ENCODE data around the gene TTC9C.
"Not testable (repeated sequence)": the region's sequence is repeated elsewhere in the genome, so short reads cannot be mapped to it uniquely, and the experiment has no call there.

Gene TTC9C

DNA sequence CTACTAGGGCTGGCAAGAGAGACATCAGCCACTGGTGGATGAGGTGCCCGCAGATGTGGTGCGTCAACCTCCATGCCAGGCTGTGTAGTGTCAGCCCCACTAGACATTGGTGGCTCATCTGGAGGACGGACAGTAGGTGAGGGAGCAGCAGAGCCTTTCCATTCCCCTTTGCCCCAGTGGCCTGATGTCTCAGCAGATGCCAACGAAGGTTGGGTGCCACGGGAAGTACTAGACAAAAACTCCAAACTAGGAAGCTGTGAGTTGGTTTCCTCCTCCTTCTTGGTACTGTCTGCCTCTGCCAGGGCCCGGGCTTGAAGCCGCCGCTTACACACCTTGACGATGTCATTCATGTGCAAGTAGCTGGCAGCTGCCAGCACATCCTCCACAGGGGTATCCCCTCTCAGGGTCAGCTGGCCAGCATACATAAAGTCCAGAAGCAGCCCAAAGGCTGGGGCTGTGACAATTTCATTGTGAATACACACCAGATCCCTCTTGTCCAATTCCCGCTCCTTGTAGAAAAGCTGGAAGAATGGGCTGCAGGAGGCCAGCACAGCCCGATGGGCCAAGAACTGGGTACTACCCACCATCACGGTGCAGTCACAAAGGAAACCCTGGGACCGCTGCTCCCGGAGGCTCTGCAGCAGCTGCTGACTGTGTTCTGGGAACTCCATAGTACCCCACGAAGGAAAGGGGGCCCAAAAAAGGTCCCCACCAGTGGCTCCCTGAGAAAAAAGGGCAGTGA is 24.9 kb downstream of the TTC9C start:
- no peak for DNase-seq

DNA sequence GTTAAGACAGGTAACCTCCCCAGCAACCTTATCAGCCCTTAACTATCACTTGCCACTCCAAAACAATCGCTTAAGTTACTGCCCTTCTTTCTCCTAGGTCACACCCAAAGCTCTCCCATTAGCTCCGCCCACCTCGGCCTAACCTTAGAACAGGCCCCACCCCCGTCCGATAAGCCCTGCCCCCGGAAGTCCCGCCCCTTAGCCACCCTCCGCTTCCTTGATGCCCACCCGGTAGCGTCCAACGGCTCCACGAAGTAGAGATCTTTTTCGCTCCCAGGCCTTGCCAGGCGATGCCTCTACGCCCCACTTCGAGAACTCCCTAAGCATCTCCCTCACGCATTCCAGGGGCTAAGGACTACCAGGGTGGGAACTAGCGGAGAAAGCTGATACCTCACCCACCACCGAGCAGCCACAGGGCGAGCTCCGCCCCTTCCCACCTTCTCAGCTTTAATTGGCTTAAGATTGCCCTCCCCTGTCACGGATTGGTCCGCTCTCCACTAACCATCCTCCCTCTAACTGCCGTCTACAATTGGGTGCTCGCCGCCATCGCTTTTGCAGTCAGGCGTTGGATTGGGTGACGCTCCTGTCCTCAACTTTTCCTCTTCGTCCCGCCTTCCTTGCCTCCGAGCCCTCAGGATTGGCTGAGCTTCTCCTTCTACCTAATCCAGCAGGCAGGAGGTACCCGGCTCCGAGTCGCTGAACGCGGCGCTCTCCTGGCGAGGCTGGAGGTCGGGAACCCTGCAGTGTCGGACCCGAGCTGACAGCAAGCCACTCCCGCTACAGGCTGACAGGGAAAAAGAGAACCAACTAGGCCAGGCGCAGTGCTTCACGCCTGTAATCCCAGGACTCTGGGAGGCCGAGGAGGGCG is 25.7 kb downstream of the TTC9C start, which contains the start of gene ZBTB3:
ZBTB3 (minus strand) TSS at position 425 of the 868 bp plus-strand sequence. CDS start 496 bp downstream, outside the sequence.
- DNase-seq = peak; percentile 99

DNA sequence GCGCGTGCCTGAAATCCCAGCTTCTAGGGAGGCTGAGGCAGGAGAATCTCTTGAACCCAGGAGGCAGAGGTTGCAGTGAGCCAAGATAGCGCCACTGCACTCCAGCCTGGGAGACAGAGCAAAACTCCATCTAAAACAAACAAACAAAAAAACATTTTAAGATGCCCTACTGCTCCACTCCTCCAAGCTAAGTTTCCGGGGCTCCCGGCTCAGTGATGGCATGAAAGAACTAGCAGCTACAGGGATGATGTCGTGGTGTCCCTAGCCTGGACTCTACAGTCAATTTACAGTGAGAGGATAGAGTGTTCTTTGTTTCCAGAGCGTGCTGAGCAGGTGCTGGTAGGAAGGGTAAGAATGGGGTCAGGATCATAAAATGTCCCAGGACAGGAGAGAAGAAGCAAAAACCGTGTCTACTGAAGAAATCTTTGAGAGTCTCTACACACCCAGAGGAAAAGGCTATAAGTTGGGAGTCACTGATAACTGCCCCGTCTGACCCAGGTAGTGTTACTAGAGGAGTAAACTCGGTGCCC is 26.9 kb downstream of the TTC9C start:
- no peak for DNase-seq

DNA sequence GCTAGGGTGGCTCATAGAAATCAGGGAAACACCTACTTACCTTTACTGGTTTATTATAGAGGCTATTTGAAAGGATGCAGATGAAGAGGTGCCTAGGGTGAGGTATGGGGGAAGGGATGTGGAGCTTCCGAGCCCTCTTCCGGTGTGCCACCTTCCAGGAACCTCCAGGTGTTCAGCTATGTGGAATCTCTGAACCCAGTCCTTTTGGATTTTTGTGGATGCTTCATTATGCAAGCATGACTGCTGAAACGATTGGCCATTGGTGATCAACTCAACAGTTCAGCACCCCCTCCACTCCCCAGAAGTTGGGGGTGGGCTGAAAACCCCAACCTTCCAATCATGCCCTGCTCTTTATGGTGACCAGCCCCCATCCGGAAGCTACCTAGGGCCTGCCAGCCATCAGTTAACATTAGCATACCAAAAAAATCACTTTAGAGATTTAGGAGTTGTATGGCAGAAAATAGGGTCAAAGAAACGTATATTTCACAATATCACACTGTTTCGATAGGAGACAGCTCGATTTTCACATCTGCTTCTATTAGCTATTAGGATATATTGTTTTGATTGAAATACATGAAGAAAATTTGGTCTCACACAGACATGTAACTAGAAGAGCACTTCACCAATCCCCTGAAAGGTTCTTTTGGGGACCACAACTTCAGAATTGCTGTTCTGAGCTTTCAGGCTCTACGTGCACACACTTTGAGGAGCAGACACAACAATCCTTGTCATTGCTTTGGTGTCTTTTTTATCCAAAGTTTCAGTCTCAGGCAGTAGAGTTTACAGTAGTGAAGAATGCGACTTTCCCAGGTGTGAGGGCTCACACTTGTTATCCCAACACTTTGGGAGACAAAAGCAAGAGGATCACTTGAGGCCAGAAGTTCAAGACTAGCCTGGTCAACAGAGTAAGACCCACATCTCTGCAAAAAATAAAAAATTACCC is 29.8 kb downstream of the TTC9C start:
- DNase-seq = no peak

DNA sequence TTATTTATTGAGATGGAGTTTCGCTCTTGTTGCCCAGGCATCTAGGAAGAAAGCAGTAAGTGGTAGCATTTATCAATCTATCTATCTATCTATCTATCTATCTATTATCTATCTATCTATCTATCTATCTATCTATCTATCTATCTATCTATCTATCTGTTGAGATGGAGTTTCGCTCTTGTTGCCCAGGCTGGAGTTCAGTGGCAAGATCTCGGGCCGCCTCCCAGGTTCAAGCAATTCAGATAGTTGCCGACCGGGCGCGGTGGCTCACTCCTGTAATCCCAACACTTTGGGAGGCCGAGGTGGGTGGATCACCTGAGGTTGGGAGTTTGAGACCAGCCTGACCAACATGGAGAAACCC is 32.6 kb downstream of the TTC9C start:
- DNase-seq = not testable (repeated sequence)

DNA sequence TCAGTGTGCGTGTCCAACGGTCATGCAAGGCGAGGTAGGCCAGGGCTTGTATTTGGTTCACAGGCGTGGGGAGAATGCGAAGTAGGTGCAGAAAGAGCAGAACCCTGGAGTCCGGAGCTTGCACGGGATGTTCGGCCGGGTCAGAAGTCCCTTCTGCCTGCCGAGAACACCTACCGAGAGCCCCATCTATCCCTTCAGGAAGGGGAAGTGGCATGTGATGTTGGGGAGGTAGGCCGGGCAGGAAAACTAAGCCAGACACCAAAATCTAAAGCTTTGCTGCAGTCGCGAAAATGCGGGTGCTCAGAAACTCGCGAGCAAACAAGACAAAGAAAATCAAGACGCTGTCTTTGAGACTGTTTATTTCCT is 42.5 kb downstream of the TTC9C start:
- DNase-seq = peak; percentile 21

DNA sequence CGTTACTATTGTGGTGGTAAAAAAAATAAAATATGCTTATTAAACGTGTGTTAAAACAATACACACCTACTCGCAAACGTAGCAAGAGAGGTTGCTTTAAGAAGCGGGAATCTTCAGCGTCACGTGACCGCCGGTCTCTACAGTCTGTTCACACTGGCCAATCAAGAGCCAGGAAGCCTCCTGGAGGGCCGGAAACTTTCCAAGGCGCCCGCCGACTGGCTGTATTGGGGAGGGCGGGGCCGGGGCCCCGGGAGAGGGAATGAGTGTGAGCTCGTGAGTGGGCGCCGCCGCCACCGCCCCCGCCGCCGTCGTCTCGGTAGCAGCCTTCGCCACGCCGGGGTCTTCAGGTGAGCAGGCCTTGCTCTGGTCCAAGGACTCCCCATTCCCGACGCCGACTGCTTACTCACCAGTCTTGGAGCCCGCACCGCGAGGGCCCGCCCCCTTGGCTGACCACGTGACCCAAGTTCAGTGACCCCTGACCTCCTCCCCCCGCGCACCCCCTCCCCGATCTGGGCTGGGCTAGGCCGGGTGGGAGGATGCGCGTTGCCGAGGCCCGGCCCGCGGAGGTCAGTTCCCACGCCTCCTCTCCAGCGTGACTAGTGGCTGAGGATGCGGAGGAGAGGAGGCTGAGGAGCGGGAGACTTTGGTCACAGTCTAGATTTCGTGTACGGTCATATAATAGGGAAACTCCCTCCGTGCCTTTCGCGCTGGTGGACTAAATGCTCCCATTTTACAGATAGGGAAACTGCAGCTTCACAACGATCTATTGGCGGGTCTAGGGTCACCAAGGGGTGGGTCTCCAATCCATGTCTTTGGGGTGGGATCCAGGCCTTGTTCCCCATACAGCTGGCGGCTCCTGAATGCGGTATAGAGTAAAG is 43.1 kb downstream of the TTC9C start, which contains the start of gene TAF6L:
TAF6L (plus strand) TSS at position 253 of the 878 bp plus-strand sequence. CDS start 4,388 bp downstream, outside the sequence.
- peak; percentile 96 for DNase-seq

DNA sequence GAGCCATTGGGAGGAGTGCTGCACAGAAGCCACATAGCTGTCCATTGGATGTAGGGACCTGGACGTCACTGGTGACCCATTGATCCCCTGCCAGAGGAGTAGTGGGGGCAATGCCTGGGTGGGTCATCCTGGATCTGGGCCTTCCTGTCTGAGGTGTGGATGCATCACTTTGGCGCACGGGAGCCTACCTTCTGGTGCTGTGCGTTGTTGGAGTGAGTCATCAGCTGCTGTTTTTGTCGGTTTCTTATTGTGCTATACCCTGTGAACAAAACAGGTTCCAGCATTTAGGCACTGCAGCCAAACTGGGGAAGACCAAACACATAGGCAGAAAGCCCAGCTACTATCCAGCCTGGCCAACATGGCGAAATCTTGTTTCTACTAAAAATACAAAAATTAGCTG is 46.1 kb downstream of the TTC9C start:
- DNase-seq = no peak

DNA sequence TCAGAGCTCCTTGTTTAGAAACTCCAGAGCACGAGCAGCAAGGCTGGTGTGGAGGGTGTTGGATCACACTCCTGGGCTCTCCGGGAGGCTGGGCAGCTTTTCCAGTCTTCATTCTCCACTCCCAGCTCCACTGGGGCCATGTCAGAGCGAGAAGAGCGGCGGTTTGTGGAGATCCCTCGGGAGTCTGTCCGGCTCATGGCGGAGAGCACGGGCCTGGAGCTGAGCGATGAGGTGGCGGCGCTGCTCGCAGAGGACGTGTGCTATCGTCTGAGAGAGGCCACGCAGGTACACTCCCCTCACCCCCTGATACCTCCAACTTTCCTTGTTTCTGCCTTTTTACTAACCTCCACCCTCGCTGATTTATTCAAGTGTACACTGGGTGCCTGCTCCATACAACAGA is 47.4 kb downstream of the TTC9C start:
- no peak for DNase-seq

DNA sequence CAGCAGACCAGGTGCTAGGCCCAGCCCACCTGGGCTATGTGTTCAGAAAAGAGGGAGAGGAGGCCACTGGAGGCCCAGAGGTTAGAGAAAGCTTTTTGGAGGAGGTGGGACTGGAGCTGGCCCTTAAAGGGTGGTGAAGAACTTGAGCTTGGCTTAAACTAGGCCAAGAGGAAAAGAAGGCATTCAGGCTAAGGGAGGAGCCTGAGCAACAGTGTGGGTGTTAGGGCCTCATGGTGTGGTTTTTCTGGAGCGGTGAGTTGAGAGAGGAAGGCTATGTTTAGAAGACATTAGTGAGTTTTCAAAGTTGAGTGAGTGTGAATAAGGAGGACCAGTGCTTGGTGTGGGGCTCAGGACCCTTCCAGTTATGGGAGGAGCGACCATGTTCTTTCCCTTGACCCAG is 49.1 kb downstream of the TTC9C start:
- no peak for DNase-seq

DNA sequence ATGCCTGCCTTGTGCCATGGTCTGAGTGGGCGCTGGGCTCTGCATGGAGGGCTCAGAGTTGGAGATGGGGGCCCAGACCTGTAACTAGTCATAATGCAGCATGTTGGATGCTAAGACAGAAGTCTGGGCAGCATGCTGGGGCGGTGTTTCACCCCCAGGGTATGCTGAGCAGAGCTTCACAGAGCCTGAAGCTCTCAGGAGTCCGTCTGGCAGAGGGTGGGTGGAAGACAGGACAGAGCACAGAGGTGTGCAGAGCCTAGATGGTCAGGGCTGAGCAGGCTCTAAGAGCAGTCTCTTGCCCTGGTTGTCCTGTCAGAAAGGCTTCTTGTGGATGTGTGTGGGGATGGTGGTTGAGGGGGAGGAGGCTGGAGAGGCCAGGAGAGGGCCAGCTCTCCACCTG is 50.2 kb downstream of the TTC9C start:
- DNase-seq = no peak

DNA sequence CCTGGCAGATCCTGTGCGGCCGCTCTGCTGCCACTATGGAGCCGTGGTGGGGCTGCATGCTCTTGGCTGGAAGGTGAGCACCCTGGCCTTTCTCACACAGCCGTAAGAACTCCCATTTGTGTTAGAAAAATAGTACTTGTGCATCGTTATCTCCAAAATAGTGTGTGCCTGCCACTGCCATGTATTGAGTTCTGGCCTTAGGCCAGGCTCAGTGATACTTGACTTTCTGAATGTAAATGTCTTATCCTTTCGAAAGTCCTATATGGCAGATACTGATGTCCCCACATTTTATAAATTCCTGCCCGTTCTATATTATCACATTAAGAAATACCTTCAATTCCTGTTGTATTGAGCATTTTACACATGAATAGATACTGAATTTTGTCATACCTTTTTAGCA is 54.5 kb downstream of the TTC9C start:
- DNase-seq = no peak

DNA sequence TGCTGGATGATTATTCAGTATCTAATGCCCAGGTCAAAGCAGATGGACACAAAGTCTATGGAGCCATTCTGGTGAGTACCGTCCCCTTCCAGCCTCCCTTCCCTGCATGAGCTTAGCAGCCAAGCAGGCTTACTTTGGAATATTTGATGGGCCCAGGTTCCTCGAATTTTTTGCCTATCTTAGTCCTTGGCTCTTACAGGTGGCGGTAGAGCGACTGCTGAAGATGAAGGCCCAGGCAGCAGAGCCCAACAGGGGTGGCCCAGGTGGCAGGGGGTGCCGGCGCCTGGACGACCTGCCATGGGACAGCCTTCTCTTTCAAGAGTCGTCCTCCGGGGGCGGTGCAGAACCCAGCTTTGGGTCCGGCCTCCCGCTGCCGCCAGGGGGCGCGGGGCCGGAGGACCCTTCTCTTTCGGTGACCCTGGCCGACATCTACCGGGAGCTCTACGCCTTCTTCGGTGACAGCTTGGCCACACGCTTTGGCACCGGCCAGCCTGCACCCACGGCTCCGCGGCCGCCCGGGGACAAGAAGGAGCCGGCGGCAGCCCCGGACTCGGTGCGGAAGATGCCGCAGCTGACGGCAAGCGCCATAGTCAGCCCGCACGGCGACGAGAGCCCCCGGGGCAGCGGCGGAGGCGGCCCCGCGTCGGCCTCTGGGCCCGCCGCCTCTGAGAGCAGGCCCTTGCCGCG is 58.2 kb downstream of the TTC9C start:
- peak; percentile 89 for DNase-seq

DNA sequence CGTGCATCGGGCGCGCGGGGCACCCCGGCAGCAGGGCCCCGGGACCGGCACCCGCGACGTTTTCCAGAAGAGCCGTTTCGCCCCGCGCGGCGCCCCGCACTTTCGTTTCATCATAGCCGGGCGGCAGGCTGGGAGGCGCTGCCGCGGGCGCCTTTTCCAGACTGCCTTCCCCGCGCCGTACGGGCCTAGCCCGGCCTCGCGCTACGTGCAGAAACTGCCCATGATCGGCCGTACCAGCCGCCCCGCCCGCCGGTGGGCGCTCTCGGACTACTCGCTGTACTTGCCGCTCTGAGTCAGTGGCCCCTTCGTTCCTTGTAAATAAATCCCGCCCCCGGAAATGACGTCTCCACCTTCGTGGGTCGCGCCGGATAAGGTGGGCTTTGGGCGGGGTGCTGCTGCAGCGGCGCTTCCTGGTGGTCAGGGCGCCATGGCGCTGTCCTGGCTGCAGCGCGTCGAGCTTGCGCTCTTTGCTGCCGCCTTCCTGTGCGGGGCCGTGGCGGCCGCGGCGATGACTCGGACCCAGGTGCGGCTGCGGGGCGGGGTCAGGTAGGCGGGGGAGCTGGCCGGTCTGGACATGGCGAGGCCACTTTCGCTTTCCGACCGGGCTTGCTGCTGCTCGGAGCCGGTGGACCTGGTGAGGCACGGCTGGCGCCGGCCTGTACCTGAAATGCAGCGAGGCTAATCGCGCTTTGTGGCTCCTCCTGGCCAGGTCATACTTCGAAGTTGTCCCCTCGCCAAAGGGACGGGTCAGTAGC is 58.9 kb downstream of the TTC9C start, which contains the start of gene TMEM179B:
TMEM179B (plus strand) TSS at position 398 of the 755 bp plus-strand sequence; CDS start at position 428, 30 bp downstream.
- peak; percentile 98 for DNase-seq

All from activated CD4-positive, alpha-beta T cell treated with anti-CD3 and anti-CD28 coated beads, Interleukin-2, amount 50 U/mL, for 16 hours (primary cell).